ENCODE data around the gene SPIRE2. TPM values are rescaled to one million over a fixed set of nuclear protein-coding genes. Genes with fewer than 3 reads are reported as not detected.

The SPIRE2 gene
- total and polyA plus RNA-seq, 9 of the 15 experiments (the other 6 are each of a cell fraction or from before 2014, with no cell fraction given): 0.70 to 7.5 (median 4.6) TPM

- Histone ChIP-seq H3K9ac (ENCODE audit: insufficient read depth in 1 of 2, low read depth in 2 of 2, low read length in 2 of 2) (peak overlapping the region in 1 of 2 experiments; percentile 45; a peak in 2 of 4 replicates), H3K4me3 (no peak overlapping the region), H3K9me3 (replicated peaks; ENCODE audit: control insufficient read depth, insufficient read depth, low read depth, low read length) (no peaks in the 10 kb centered on the region), H3K27me3 (ENCODE audit: control insufficient read depth in 2 of 2, insufficient read depth in 2 of 2, low read length in 2 of 2) (no peaks in the 10 kb centered on the region), H3K79me2 (ENCODE audit: control insufficient read depth, insufficient read depth, low read length) (no peaks in the 10 kb centered on the region; the same call in 2 of the 3 replicates), H3K4me1 (replicated peaks in 1 of 2; ENCODE audit: control insufficient read depth in 2 of 2, insufficient read depth in 2 of 2, low read length in 2 of 2) (peaks cover 6 to 9% of the 10 kb centered on the region in 2 experiments; a peak in 4 of 5 replicates), H3K27ac (ENCODE audit: extremely low read depth, low read depth, low read length) (no peak overlapping the region), H2AFZ (ENCODE audit: low read depth, low read length) (no peak overlapping the region), H3K4me2 (ENCODE audit: insufficient read depth, low read length) (no peak overlapping the region), H3K36me3 (ENCODE audit: control insufficient read depth, insufficient read depth, low read length) (peaks cover 89% of the 10 kb centered on the region; the same call in 2 of the 3 replicates), H3K9me1 (ENCODE audit: control insufficient read depth, insufficient read depth, low read length) (no peaks in the 10 kb centered on the region), H4K20me1 (replicated peaks; ENCODE audit: control insufficient read depth, insufficient read depth, low read length) (0 out of 2 replicates have a peak, but pooled peaks cover 3% of the 10 kb centered on the region)
- 99% methylated on average over 16 of the region's 16 CpGs for WGBS (ENCODE audit: insufficient coverage, low coverage, missing lambda C conversion rate)
- no TSS peak for BruUV-seq (replicated peaks)
- TF ChIP-seq BRD4 (IDR thresholded peaks at IDR 0.05) (no peak), ZNF253 (CRISPR knock-in tag; conservative IDR thresholded peaks at IDR 0.05) (no peak), TBL1XR1 (IDR thresholded peaks at IDR 0.05; ENCODE audit: low read length in 2 of 2) (no peak), ZNF696 (CRISPR knock-in tag; conservative IDR thresholded peaks at IDR 0.05) (no peak), ZNF668 (CRISPR knock-in tag; IDR thresholded peaks at IDR 0.05) (no peak), TRIM28 (IDR thresholded peaks at IDR 0.05) (no peak)
- ChIA-PET CTCF (ENCODE audit: low intra/inter-chr PET ratio) (no interaction called here), POLR2A (interaction anchor here (0.6 to 1.0 kb wide), 2 partner anchors 30 to 42 kb away, joined by 3 read pairs; no protein-coding TSS in a partner anchor)
- FAIRE-seq: no peak
- DNase-seq (ENCODE audit: extremely low read depth in 1 of 4, low spot score in 3 of 4): no peak
- intact Hi-C loops (cut with micrococcal nuclease) (no loop called here), in situ Hi-C loops (cut with MboI) (no loop called here)
- ATAC-seq: no peak
These were observed 36.8 kb upstream of the SPIRE2 start for GRCh38 chr16:89791278-89791995.

Measured in K562 (cell line).